Measurements from ENCODE around the gene AOPEP.

AOPEP gene

DNA sequence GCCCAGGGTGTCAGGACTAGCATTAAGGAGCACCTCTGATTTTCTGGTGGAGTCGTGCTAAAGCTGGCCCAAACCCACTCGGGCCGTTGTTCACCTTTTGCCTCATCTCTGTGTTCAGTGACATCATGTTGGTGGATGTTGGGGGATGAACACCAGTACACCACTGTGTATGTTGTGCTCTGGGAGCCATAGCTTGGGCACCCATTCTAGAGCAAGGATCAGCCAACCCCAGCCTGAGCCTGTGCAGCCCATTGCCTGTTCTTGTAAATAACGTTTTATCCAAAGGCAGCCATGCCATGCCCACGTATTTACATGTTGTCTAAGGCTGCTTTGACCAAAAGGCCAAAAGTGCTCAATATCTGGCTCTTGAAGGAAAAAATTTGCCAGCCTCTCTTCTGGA is 345.4 kb downstream of the AOPEP start:
- no peak overlapping the region for H3K9ac ChIP-seq
- H3K36me3 ChIP-seq (ENCODE audit: control insufficient read depth, insufficient read depth, low read length), result no peaks in the 10 kb centered on the region
- no peak overlapping the region for H3K27ac ChIP-seq

DNA sequence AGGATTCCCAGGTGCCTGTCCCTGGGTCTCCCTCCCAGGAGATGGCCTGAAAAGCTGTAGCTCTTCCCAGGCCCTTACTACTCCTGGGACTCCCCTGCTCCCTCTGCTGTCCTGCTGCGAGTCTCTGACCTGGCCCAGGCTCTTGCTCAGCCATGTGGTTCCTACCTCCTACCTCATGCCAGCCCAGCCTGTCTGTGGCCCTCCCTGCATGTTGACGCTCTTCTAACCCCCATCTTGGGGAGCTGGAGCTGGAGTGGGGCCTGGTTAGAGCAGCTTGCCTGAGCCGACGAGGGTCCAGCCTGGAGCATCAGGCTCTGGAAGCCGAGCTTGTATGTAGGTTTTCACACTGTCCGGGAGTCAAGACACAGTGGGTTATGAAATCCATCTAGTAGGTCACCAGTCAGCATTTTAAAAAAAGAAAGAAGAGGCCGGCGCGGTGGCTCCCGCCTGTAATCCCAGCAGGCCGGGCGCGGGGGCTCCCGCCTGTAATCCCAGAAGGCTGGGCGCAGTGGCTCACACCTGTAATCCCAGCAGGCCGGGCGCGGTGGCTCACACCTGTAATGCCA is 346.6 kb downstream of the AOPEP start:
- peak overlapping the region; percentile 45 for H3K4me2 ChIP-seq (ENCODE audit: low read length)
- no peaks in the 10 kb centered on the region for H3K9me3 ChIP-seq (ENCODE audit: control insufficient read depth, low read length)
- H2AFZ ChIP-seq, result no peak overlapping the region
- H3K4me1 ChIP-seq, result peaks cover 11% of the 10 kb centered on the region
- H3K36me3 ChIP-seq (ENCODE audit: control insufficient read depth, insufficient read depth, low read length), result no peaks in the 10 kb centered on the region
- TF ChIP-seq, protein P1, sequence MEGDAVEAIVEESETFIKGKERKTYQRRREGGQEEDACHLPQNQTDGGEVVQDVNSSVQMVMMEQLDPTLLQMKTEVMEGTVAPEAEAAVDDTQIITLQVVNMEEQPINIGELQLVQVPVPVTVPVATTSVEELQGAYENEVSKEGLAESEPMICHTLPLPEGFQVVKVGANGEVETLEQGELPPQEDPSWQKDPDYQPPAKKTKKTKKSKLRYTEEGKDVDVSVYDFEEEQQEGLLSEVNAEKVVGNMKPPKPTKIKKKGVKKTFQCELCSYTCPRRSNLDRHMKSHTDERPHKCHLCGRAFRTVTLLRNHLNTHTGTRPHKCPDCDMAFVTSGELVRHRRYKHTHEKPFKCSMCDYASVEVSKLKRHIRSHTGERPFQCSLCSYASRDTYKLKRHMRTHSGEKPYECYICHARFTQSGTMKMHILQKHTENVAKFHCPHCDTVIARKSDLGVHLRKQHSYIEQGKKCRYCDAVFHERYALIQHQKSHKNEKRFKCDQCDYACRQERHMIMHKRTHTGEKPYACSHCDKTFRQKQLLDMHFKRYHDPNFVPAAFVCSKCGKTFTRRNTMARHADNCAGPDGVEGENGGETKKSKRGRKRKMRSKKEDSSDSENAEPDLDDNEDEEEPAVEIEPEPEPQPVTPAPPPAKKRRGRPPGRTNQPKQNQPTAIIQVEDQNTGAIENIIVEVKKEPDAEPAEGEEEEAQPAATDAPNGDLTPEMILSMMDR (IDR thresholded peaks at IDR 0.05), result peak; percentile 9
- no peak overlapping the region for H3K27ac ChIP-seq
- no peak overlapping the region for H3K4me3 ChIP-seq (ENCODE audit: low read depth, low read length)
- H3K9ac ChIP-seq, result no peak overlapping the region
- peaks cover 66% of the 10 kb centered on the region for H3K79me2 ChIP-seq
- H3K27me3 ChIP-seq (ENCODE audit: control insufficient read depth, insufficient read depth, low read length), result no peaks in the 10 kb centered on the region

More for the DNA sequence above, 345.4 kb downstream of the AOPEP start:
- peaks cover 12% of the 10 kb centered on the region for H3K4me1 ChIP-seq
- H2AFZ ChIP-seq, result no peak overlapping the region
- no peak overlapping the region for H3K4me3 ChIP-seq (ENCODE audit: low read depth, low read length)
- peaks cover 60% of the 10 kb centered on the region for H3K79me2 ChIP-seq
- TF ChIP-seq, protein P1 (IDR thresholded peaks at IDR 0.05), result no peak
- H3K27me3 ChIP-seq (ENCODE audit: control insufficient read depth, insufficient read depth, low read length), result no peaks in the 10 kb centered on the region
- H3K9me3 ChIP-seq (ENCODE audit: control insufficient read depth, low read length), result no peaks in the 10 kb centered on the region
- peak overlapping the region; percentile 56 for H3K4me2 ChIP-seq (ENCODE audit: low read length)

DNA sequence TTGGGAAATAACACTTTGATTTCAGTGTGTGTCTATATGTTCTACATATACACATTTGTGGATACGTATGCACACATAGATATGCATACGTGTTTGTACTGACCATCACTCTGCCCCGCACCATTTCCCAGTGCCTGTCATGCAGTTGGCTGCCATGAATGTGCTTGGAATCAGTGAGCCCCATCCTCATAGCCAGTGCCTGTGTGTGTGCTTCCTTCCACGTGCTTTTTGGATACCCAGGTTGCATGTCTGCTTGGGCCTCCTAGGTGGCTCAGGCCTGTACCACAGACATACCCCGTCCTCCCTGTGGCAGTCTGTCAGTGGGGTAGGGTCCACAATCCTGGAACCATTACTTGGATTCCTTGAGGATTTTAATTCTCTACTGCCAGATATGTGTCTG is 347.4 kb downstream of the AOPEP start:
- Histone ChIP-seq H2AFZ (no peak overlapping the region), H3K4me3 (ENCODE audit: low read depth, low read length) (peak overlapping the region; percentile 38), H3K4me2 (ENCODE audit: low read length) (peak overlapping the region; percentile 39), H3K36me3 (ENCODE audit: control insufficient read depth, insufficient read depth, low read length) (no peaks in the 10 kb centered on the region), H3K27ac (no peak overlapping the region), H3K27me3 (ENCODE audit: control insufficient read depth, insufficient read depth, low read length) (no peaks in the 10 kb centered on the region), H3K9ac (no peak overlapping the region), H3K9me3 (ENCODE audit: control insufficient read depth, low read length) (no peaks in the 10 kb centered on the region), H3K79me2 (peaks cover 68% of the 10 kb centered on the region), H3K4me1 (peaks cover 13% of the 10 kb centered on the region)
- TF ChIP-seq, protein P1 (IDR thresholded peaks at IDR 0.05), result no peak

DNA sequence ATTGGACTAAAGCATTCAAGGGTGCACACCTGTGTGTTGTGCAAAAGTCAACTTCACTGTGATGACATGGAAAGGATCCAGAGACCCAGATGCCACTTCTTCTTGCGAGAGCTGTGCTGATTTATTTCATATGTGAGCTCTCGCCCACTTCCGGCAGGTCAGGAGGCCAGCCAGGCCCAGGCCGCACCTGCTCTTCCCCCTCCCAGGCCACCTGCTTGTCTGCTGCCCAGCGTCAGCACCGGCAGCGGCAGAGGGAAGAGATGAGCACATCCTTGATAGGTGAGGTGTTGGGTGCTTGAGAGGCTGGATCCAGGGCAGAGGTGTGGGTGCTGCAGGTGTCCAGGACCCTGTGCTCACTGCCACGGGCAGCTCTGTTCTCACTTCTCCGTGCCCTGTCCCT is 348.1 kb downstream of the AOPEP start:
- no peaks in the 10 kb centered on the region for H3K9me3 ChIP-seq (ENCODE audit: control insufficient read depth, low read length)
- no peaks in the 10 kb centered on the region for H3K27me3 ChIP-seq (ENCODE audit: control insufficient read depth, insufficient read depth, low read length)
- H2AFZ ChIP-seq, result no peak overlapping the region
- no peak overlapping the region for H3K27ac ChIP-seq
- peak overlapping the region; percentile 38 for H3K4me3 ChIP-seq (ENCODE audit: low read depth, low read length)
- TF ChIP-seq, protein P1 (IDR thresholded peaks at IDR 0.05), result no peak
- H3K79me2 ChIP-seq, result peaks cover 65% of the 10 kb centered on the region
- peaks cover 17% of the 10 kb centered on the region for H3K4me1 ChIP-seq
- H3K36me3 ChIP-seq (ENCODE audit: control insufficient read depth, insufficient read depth, low read length), result no peaks in the 10 kb centered on the region
- H3K9ac ChIP-seq, result no peak overlapping the region
- H3K4me2 ChIP-seq (ENCODE audit: low read length), result peak overlapping the region; percentile 39

DNA sequence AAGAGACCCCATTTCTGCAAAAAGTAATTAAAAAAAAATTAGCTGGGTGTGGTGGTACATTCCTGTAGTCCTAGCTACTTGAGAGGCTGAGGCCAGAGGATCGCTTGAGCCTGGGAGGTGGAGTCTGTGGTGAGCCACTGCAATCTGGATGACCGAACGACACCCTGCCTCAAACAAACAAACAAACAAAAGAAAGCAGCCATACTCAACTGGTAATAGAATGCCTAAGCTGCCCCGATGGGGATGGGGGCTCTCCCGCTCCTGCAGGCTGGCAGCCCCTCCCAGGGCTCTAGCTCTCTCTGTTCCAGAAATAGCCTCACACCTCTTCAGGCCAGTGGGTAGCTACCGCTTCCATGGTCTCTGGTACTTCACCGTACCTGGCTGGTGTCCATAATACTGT is 349.2 kb downstream of the AOPEP start:
- Histone ChIP-seq H3K4me2 (ENCODE audit: low read length) (peak overlapping the region; percentile 75), H2AFZ (no peak overlapping the region), H3K27ac (no peak overlapping the region), H3K4me1 (peaks cover 17% of the 10 kb centered on the region), H3K4me3 (ENCODE audit: low read depth, low read length) (peak overlapping the region; percentile 19), H3K9me3 (ENCODE audit: control insufficient read depth, low read length) (no peaks in the 10 kb centered on the region), H3K36me3 (ENCODE audit: control insufficient read depth, insufficient read depth, low read length) (no peaks in the 10 kb centered on the region), H3K27me3 (ENCODE audit: control insufficient read depth, insufficient read depth, low read length) (no peaks in the 10 kb centered on the region), H3K79me2 (peaks cover 58% of the 10 kb centered on the region), H3K9ac (no peak overlapping the region)
- TF ChIP-seq, protein P1 (IDR thresholded peaks at IDR 0.05), result no peak
